GM18502 (cell line): ENCODE results near the gene CCDC85B.
A peak's percentile ranks its signal among the peaks of the same experiment; 100 is the strongest.
"Not testable (repeated sequence)": the region's sequence is repeated elsewhere in the genome, so short reads cannot be mapped to it uniquely, and the experiment has no call there.

Source experiments
- ATAC-seq: cut with Tn5 transposase; IDR thresholded peaks from one replicate; pipeline ENCODE4 v1.9.1; 2021; ENCODE audit warnings: mild to moderate bottlenecking; ENCODE audit not compliant: unreplicated experiment, poor library complexity

CCDC85B gene

DNA sequence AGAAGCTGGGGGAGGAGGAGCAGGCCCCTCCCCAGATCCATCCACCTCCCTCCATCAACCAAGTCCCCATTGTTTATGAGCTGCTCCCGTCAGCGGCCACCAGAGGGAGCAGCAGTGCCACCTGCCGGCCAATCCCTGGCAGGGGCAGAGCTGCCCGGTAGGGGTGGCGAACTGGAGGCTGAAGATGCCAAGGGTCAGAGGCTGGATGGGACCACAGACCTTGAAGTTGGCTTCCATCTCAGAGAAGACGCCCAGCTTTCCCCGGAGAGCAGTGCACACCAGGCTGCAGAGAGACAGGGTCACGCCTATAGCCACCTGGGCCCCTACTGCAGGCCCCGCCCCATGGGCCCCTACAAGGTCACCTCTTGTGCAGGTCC is 5.8 kb upstream of the CCDC85B start:
- ATAC-seq: no peak

DNA sequence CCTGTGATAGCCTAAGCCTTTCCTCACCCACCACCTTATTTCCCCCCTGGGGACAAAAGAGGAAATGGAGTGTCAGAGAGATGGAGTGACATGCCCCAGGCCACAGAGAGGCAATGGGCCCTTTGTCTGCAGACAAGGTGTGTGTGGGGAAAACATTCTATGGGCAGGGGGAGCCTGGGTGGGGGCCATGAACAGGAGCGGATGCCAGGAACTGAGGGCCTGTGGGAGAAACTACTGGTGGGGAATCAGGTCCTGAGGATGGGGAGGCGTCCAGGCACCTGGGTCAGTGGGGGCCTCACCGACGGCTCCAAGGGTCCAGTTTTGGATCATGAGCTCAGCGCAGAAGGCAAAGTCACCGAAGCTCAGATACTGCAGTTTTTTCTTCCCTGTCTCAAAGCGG is 5.2 kb upstream of the CCDC85B start:
- ATAC-seq: no peak

DNA sequence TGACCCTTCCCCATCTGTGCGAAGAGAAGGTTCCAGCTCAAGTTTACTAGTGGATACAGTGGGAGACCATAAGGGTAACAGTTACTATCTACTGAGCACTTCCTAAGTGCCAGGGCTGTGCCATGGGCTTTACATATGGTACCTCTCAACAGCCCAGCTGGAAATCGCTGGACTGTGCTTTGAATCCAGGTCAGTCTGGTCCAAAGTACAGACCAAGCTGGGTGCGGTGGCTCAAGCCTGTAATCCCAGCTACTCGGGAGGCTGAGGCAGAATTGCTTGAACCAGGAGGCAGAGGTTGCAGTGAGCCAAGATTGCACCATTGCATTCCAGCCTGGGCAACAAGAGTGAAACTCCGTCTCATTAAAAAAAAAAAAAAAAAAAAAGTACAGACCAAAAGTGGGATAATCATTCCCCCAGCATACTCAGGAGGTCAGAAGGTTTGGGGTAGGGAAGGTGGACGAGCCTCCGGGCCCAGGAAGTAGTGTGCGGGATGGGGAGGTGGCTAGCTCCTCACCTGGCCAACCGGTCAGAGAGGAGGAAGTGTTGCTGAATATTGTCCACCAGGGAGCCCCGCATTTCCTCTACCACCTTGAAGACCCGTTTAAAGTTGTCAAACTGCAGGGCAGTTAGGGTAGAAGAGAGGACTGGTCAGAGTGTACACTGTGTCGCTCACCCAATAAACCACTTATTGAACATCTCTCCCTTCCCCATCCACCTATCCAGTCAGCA is 4.5 kb upstream of the CCDC85B start:
- ATAC-seq: no peak

DNA sequence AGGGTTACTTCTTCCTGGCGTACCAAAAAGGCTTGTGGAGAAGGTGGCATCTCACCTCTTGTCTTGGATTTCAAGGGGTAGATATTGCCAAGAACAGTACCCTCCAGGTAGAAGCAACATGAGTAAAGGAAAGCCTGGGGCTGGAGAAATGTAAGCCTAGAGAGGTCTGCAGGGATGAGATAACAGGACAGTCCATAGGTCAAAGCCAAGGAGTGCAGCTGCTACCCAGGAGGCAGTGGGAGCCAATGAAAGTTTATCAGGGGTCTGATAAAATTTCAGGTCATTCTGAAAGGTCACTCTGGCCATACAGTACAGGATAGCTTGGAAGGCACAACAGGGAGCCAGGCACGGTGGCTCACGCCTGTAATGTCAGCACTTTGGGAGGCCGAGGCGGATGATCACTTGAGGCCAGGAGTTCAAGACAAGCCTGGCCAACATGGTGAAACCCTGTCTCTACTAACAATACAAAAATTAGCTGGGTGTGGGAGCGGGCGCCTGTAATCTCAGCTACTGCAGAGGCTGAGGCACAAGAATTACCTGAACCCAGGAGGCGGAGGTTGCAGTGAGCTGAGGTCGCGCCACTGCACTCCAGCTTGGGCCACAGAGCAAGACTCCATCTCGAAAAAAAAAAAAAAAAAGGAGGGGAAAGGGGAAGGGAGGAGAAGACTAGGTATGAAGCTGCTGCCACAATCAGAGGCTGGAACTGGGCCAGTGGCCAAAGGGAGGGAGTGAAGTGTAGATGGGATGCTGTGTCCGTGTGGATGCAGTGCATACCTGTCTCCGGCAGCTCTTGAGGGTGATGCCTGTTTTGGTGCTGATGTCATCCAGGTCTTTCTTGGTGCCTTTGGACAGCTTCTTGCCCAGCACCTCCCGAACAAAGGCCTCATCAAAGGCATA is 3.4 kb upstream of the CCDC85B start:
- no peak for ATAC-seq

DNA sequence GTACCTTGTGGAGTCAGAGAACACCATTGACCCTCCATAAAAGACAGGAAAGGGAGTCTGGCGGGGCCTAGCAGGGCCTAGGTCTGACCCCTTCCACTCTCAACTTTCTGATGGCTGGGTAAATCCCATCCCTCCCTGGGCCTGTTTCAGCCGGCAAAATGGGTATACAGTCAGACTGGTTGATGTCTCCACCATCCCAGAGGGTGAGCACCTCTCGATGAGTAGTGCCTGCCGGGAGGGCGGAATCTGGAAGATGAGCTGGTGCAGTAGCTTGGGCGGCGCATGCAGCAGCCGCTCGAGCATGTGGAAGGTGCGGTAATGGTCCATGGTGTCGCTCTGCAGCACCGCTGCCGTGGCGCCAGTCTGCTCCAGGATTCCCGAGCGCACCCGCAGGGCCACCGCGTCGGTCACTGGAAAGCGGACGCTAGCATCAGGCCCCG is 2.7 kb upstream of the CCDC85B start:
- peak; percentile 5 for ATAC-seq

DNA sequence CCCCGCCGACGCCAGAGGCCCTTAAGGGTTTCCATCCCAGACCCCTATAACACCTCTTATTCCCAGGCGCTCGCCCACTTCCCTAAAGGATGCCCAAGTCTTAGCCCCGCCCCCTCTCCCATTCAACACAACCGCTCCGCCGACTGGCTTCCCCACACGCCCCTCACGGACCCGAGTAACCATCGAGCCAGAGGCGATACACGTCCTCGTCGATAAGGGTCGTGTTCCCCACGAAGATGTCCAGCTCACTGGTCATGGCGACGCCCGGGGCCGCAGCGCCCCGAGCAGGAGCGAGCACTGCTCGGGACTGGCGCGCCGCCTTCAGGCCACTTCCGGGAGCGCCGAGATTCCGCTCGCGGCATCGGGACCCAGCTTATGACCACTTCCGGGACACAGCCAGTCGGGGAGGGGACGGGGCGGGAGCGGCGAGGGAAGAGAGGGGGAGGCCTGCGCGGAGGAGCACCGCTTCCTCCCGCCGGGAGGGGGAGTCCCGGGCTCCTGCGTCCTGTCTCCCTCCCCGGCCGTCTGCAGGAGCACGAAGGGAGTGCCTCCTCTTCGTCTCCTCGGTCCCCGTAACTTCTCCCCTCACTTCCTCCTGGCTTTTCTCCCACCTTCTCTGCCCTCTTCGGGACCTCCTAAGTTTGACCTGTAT is 2.2 kb upstream of the CCDC85B start, which contains the start of gene FIBP:
TSS of gene FIBP (minus strand) at position 309 of the 652 bp plus-strand sequence. CDS start at position 256, 53 bp downstream.
- ATAC-seq: peak; percentile 41

DNA sequence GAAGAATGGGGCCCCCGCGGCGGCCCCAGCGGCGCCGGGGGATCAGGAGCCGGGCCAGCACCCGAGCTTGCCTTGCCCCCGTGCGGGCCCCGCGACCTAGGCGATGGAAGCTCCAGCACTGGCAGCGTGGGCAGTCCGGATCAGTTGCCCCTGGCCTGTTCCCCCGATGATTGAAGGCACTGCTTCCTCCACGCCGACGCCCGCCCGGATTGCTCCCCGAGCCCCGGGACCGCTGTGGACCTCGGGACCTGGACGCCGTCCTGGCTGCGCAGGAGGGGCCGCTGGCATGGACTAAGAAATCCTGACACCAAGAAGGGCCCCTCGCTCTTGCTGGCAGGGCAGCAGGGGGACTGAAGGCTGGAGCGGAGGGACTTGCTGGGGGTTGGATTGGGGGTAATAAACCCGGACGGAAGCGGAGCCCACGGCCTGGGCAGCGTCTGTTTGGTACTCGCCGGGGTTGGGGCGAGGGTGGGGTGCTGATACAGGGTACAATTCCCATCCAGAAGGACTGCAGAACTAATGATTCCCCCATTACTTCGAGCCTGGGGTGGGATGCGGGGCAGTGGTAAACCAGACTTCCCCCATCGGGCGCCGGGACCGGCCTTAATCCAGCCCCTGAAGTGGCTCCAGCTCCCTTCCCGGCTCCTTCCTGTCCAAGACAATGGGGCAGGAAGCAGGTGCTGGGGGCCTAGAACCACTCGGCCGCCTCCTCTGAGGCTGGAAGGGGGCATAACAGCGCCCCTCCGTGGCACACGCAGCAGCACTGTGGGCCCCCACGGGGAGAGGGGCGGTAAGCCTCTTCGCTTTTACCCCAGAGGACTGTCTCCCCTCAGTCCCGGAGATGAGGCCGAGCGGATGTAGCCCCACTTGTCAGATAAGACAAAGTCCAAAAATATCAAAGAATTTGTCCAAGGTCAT is 1.0 kb downstream of the CCDC85B start:
- no peak for ATAC-seq

DNA sequence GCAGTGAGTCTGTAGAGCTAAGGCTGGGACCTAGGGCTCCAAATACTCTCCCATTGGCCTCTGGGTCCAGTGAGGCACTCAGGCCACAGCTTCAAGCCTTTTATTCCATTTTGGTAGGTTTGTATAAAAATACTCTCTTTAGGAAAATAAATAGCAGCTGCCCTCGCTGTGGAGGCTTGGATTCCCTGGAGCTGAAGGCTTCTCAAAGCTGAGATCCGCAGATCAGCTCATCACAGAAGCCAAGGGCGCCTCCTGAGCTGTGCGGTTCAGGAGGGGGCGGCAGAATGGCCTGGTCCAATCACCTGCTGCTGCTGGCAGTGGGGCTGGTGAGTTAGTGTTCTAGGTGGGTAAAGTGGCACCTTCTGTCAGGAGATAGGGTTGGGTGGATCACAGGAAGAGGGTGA is 1.7 kb downstream of the CCDC85B start:
- ATAC-seq: not testable (repeated sequence)

DNA sequence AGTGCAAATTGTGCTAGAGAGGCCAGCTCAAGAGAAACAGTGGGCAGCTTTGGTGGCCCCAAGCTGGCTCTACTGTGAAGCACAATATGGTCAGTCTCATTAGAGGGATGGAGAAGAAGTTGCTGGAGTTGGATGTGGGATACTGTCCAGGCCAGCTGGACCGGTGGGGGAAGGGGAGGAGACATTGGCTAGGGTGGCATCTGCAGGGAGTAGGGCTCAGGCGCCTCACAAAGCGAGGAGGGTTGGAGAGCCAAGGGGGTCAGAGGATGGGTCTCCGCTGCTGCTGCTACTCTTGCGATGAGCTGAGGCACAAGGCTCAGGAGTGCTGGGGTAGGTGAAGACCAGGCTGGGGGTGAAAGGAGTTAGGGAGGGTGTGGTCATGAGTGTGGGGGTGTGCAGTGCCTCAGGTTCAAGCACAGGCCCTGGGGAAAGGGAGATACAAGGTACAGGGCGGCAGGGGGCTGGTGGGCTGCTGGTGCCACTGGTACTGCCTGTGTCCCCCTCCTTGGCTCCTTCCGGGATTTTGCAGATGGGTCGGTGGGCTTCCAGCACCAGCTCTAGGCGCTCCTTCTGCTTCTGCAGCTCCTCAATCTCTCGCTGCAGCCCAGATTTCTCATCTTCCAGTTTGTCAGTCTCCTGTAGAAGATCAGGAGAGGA is 2.3 kb downstream of the CCDC85B start:
- ATAC-seq: no peak

DNA sequence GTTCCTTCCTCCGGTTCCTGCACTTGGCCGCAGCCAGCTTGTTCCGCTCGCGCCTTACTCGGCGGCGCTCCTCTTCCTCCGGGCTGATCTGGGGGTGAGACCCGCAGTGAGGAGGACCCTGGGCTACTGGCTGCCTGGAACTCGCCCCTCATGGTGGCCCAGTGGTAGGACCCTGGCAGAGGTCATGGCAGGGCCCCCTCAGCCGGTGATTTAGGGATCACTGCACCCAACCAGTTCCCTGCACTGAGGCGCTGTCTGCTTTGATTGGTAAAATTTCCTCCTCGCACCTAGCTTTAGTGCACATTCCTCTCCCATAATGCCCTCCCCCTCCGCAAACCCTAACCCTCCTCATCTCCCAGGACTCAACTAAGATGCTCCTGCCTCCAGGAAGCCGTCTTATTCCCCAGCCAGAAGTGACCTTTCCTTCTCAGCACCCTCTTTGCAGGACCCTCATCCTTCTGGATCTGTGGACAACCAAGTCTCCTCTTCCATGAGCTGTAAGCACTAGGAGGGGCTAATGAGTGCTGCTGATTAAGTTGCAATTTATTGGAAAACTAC is 3.6 kb downstream of the CCDC85B start:
- no peak for ATAC-seq

DNA sequence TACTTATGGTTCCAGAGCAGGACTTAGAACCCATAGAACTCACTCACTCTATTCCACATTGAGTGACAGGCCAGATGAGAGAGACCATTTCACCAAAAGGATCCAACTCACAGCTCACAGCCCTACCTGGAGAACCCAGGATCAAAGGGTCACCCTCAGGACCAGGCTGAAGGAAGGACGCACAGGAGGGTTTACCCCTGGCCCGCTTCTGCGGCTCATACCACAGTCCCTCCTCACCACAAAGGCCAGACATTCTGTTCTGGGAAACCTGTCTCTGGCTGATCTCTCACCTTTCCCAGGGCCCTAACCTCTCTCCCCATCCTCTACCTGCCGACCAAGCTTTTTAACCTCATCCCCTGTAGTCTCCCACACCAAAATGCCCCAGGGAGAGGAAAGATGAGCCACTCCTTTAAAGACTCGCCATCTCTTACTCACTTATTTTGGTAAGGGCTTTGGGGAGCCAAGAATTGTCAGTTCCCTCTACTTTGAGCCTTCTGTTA is 5.1 kb downstream of the CCDC85B start:
- no peak for ATAC-seq

DNA sequence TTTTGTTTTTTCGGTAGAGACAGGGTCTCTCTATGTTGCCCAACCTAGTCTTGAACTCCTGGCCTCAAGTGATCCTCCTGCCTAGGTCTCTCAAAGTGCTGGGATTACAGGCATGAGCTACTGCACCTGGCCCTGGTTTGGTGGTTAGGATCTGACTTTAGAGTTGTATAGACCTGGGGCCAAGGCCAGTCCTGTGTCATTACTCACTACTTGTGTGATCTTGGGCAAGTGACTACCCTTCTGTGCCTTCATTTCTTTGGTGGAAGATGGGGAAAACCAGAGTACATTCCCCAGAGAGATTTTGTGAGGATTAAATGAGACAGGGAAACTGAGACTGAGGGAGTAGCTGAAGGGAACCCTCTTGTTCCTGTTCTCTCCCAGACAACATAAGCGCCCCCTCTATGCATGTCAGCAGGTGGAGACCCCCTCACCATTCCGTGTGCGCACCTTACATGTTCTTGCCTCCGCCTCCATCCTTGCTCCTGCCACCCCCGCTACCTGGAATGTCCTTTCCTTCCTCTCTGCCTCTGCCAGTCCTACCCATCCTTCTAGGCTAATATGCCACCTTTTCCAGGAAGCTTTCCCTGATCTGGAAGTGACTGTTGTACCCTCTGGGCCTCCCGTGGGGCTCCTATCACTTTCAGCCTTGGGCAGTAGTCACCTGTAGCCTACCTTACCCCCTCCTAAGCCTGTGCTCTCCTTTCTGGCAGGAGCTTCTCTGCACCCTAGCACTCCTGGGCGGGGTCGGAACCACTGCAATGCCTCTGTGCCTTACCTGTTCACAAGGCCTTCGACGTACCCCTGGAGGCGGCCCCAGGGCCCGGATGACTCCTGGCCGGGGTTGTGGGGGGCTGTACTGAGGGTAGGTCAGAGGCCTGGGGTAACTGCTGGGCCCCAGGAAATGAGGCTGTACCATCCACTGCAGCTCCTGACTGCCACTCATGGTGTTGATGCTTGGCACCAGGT is 5.8 kb downstream of the CCDC85B start:
- ATAC-seq: no peak

DNA sequence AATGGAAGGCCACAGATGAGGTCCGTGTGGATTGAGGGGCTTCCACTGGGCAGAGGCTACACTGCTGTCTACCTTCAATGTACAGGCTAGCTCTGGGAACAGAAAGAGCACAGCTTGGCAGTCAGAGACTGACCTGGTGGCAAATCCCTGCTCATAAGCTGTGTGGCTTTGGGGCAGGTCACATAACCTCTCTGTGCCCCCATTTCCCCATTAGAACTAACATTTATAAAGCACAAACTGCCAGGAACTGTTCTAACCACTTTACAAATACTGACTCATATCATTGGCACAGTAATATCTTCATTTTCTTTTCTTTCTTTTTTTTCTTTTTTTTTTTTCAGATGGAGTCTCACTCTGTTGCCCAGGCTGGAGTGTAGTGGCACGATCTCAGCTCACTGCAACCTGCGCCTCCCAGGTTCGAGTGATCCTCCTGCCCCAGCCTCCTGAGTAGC is 6.6 kb downstream of the CCDC85B start:
- no peak for ATAC-seq

DNA sequence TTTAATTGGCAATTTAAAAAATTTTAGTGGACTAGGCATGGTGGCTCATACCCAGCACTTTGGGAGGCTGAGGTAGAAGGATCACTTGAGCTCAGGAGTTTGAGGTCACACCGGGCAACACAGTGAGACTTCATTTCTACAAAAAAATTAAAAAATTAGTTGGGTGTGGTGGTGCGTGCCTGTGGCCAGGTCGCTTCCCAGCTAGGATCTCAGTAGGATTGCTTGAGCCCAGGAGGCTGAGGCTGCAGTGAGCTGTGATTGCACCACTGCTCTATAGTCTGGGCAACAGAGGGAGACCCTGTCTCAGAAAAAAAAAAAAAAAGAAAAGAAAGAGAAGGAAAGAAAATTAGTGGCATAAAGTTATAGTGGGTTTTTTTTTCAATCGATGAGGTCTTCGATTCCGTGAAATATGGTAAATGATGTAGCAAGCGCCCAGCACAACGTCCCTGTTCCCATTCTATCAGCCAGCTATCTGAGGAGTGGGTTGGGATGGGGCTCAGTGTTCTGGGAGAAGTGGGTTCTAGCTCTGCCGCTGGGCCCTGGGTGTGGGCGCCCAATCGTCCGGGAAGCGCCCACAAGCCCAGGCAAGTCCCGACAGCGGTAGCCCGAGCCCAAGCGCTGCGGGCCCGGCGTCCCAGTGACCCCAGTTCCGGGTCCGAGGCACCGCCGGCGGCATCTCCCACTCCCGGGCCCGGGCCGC is 8.3 kb downstream of the CCDC85B start:
- no peak for ATAC-seq

DNA sequence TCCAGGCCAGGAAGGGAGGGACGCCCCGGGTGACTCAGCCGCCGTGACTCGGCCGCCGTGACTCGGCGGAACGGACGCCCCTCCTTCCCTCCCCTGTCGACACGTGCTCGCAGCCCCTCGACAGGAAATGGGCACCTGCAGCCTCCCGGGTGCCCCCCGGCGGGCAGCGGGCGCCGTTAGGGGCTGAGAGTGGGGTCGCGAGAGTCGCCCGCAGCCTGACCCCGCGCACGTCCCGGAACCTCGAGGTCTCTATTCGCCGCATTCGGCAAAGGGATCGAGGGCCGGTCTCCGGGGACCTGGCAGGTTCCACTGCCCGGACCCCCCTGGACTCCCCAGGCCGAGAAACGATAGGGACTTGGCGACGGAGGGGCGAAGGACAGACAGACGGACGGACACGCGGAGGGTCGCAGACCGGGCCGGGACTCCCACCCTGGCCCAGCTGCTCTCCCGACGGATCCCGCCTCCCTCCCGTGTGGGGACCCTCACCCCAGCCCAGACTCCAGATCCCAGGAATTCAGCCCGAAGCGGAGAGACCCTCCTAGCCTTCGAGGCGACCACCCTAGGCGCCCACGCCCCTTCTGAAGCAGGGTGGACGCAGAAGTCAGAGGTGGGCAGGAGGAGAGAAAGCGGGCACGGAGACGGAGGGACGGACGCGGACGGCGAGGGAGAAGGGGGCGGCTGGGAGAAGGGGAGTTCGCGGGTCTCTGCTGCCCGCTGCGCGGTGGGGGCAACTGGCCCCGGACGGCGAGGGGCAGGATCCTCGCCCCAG is 9.1 kb downstream of the CCDC85B start:
- ATAC-seq: no peak

DNA sequence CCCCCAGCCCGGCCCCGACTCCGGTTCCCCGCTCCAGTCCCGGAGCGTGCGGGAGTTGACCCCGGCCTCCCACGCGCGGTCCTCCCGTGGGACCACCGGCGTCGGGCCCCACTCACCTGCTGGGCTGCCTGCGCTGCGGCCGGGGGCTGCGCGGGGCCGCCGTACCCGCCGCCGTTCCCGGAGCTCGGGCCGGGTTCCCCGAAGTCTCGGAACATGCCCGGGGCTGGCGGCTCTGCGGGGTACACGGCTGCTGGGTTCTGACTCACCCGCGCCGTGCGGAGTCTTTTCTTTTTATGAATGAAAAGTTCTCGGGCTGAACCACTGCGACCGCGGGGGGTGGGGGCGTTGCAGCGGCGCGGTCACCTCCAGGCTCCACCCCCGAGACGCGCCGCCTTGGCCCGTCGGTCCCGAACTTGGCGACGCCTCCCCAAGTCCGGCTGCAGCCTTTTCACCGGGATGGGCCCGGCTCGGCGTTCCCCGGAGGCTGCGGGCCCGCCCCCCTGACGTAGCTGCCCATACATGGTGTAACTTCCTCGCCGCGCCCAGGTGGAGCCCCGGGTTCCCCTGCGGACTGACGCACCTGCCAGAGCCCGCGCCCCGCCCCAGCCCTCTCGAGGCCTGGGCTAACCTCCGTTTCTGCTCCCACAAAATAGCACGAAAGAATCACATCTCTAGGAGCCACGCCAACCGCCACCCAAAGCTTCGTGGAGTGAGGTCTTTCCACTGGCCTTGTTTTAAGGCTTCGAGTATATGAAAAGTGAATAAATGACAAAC is 9.8 kb downstream of the CCDC85B start, which contains the start of gene FOSL1:
TSS of gene FOSL1 (minus strand) at position 264 of the 774 bp plus-strand sequence. CDS start at position 215, 49 bp downstream.
- ATAC-seq: peak; percentile 77
